GM18511 (cell line): ENCODE data around the gene SND1.

Experiments used
- ATAC-seq: cut with Tn5 transposase; IDR thresholded peaks from one replicate; pipeline ENCODE4 v1.9.1; 2021; ENCODE audit warnings: mild to moderate bottlenecking, moderate library complexity; ENCODE audit not compliant: unreplicated experiment

SND1 gene

DNA sequence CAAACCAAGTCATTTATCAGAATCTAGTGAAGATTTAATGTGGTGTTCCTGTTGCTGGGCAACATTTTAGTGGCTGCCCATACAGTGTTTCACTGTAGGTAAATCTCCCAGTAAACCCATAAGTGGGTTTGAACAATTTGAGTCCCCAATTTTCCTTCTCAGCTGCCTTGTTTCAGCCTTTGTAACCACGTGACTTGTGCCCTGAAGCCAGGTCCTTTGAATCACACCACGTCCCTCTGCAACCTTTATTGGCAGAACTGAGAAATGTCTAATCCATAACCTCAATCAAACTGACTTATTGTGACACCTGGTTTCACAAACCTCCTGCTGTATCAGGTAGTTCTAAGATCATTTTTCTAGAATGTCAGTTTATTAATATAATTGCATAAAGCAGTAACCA lies 30.1 kb downstream of the SND1 start:
- no peak for ATAC-seq

DNA sequence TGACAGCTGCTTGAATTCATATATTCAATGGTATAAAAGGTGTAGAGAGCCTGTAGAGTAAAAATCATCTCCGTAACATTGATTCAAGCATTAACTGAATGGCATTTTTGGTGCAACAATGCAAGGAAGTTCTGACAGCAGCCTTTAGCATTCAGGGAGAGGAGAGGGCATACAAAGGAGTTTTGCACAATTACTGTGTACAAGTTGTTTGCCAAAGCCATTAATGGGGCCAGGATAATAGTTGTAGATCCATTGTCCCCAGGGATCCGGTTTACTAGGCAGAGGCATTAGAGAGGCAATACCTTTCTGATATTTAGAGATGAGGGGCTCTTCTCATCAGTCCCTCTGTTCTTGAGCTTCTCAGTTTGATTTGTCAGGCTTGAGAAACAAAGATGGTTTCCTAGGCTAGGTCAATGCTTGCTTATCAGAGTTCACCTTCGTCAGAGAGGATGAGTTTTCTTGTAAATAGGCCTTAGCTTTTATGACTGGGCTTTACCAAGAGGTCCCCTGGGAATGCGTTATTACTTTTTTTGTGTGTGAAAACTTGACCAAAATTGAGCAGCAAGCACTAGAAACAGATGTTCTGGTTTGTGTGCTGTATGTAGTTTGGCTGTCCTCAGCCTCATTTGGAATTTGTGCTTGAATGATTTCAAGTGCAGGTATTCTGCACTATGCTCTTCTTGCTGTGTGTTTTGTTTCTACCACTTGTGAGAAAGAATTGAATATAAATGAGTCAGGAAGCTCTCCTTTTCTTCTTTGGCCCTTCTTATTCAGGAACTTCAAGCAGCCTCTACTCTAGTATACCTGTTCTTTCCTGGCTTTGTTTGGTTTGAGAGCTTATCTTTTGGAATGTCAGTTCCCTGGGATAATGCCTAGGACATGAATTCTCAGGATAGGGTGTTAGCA lies 32.0 kb downstream of the SND1 start:
- peak; percentile 78 for ATAC-seq

DNA sequence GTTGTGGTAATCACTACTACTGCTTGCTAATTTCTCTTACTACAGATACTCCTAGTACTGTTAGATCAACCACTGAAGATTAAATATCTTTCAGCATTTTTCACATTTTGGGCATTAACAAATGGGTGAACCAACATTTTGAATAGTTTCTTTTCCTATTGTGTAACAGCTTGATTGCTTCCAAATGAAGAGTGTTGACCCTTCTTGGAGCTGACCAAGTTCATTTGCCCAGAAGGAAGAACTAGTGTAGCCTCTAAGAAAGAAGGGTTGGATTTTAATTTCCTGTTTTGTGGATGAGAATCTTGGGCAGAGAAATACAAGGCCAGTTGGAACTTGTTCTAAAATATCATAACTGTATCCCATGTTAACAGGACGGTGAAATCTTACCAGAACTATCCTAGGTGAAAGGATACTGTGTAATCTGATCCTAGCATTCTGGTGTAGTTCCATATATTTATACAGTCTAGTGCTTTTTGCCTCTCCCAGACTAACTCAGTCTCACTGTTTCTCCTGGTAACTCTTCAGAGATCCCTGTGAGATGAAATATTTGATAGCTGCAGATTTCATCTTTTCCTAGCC lies 37.3 kb downstream of the SND1 start:
- ATAC-seq, result no peak

DNA sequence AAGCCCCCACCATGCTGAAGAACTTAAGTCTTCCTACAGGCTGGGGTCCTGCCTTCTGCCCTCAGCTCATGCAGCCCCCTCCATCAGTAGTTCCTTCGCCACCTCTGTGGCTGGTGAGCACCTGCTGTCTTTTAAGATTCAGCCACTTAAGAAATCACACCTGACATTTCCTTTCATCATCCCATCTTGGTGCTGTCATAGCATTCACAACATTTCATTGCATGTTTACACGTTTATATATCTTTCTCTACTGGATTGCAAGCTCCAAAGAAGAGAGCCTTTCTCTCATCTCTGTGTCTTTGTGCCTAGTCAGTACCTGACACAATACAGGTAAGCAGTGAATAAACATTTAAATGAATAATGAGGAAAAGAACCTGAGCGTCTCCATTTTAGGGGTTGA lies 38.3 kb downstream of the SND1 start:
- no peak for ATAC-seq

DNA sequence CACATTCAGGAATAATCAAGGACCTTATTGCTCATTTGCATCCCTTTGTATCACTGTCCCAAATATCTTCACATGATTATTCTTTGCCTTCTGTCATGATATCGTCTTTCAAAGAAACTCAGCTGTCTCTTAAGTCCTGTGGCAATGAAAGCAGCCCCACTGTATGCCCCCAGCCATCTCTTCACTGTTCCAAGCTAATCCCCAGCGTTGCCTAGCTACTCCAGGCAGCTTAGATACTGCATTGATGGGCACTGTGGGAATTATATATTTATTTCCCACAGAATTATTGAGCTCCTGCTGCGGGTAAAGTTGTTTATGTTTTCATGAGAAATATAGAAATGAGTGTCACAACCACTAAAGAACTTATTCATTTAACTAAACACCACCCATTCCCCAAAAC lies 38.8 kb downstream of the SND1 start:
- ATAC-seq, result no peak

DNA sequence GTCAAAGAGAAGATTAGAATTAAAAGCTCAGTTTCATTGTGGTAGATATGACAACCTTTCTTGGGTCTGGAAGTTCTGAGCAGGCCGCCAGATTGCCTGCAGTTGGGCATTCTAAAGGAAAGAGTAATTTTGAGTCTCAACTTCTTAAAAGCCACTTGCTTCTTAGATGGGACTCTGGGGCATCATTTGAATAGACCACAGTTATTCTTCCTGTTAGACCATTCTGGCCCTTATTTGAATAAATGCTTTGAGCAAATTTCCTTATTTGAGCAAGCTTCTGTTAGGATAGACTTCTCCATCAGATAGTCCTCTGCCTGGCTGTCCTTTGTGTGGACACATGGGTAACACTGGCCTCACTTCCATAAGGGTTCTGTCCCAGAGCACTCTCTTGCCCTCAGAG lies 40.2 kb downstream of the SND1 start:
- ATAC-seq, result no peak

DNA sequence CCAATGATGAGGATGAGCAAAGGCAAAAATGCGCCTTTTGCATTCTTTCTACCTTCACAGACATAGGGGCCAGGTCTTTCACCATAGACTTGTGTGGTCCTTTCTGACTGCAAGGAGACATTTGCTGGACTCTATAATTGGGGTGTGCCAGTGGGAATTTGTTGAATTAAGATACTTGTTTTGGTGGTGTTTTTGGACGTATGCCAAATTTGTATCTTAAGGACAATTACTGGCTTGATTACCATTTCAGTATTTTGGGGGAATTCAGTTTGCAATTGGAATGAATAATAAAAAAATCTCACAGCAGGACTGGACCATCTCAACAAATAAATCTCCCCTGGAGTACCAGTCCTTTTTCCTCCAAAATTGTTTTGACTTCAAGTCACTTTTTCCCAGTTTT lies 47.9 kb downstream of the SND1 start:
- ATAC-seq, result no peak

DNA sequence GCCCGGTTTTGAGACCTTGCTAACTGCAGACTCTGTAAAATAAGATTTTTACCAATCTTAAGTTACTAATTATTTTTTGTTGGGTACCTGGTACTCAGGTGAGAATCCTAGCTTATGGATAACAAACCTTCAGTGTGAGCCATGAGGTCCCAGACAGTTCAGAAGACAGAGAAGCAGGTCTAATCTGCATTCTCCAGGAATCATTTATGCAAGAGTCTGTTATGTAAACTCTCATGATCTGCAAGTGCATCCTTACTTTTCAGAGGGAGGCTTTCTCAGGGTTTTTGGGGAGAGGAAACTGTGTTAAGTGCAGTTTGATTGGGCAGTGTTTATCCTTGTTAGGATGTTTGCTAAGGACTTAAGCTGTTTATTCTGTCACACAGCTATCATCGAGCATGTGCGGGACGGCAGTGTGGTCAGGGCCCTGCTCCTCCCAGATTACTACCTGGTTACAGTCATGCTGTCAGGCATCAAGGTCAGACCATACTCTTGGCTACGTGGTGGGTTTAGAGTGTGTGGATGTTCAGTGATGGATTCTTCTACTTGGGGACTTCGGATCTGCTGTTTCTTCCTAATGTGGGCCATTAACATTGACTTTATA lies 50.2 kb downstream of the SND1 start:
- ATAC-seq, result no peak

DNA sequence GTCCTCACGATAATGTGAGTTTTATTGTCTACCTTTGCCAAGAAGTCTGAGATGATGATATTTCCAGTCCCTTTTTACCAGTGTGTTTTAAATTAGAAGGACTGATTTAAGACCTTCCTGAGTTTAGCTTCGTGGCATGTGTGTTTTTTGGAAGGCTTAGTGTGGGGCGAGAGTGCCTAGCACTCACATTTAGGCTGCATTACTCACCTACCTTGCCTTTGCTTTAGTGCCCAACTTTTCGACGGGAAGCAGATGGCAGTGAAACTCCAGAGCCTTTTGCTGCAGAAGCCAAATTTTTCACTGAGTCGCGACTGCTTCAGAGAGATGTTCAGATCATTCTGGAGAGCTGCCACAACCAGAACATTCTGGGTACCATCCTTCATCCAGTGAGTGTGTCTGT lies 50.9 kb downstream of the SND1 start:
- ATAC-seq, result no peak

DNA sequence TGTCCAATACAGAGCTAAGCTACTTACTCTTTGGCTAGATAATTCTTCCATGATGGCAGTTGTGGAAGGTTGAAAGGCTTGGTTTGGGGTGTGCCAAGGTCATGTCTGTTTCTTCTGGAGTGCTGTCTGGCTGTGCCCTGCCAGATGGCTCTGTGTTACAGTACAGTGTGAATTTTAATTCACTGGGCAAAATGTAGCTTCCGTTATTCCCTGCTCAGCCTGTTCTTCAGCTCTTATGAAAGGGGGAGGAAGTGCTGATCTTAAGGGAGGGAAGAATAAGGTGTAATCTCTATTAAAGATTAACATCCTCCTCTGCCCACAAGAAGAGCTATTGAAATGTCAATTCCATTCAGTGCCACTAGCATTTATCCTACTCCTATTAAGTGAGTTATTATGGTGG lies 52.2 kb downstream of the SND1 start:
- ATAC-seq, result no peak

DNA sequence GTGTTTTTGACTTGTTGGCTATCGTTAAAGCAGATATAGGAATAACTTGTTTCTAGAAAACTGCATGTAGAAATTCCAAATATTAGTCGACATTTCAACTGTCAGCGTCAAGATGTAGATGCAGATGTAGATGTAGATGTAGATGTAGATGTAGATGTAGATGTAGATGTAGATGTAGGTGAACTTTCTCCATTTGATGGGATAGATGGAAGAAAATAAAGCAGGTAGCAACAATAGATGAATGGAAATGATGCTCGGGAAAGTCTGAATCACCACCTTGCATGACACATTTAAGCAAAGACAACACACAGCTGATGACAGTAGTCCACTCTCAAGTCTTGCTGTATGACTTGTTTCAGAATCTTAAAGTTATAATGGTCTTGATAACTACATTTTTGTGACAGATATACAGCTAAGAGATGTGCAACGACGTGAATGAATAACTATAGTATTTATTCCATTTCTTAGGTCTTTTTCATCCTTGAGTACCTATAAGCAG lies 53.5 kb downstream of the SND1 start:
- ATAC-seq, result no peak

DNA sequence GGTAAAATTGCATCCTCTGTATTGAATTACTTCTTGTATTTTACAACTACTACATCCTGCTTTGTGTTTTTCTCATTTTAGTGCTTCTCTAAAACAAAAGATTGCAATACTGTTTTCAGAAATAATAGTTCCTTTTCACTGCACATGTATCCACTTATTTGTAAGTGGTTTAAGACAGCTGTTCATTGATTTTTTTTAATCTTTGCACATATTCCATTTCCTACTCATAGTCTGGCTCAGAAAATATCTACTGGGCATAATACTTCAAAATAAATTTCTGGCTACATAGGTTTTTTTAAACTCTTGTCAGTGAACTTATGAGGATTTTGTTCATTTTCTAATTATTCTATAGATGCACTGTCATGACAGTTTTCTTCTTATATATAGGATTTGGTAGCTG lies 54.8 kb downstream of the SND1 start:
- ATAC-seq, result no peak

DNA sequence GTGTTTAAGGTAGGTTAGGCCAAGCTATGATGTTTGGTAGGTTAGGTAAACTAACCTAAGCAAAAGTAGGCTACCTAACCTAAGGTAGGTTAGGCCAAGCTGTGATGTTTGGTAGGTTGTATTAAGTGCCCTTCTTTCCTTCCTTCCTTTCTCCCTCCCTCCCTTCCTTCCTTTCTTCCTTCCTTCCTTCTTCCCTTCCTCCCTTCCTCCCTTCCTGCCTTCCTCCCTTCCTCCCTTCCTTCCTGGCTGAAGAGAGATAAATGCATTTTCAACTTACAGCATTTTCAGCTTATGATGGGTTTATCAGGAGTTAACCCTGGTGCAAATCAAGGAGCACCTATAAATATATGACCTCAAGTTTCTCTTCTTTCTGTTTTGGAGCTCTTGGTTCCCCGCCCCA lies 56.2 kb downstream of the SND1 start:
- no peak for ATAC-seq

DNA sequence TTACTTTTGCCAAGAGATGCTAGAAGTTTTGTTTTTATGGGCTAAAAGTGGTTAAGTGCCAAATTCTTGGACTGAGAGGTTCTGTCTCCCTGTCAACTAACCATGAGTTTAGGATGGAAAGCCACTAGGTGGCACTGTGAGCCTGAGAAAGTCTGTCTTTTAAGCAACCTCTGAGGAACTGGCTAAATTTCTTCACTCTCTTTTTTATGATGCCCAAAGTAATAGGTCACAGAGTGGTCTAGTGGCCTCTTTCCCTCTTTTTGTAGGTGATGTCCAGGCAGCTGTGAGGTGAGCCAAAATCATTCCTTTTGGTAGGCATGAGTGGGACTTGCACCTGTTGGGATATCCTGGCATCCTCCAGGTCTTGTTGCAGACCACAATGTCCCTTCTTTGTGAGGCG lies 56.8 kb downstream of the SND1 start:
- ATAC-seq, result no peak

DNA sequence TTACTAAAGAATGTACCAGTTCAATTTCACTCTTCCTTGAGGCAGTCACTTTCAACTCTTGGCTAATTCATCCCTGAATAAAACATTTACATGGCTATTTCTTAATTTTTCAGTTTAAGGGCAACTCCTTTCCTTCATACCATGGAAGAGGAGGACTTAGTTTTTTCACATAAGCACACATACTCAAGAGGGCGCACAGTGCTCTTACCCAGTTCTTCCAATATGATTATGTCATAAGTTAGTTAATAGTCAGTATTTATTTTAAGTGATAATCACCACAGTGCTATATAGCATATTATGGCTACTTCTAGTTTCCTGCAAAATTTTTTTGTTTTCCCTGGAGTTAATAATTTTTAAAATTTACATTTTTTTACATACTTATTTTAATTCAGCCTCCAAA lies 58.6 kb downstream of the SND1 start:
- no peak for ATAC-seq

DNA sequence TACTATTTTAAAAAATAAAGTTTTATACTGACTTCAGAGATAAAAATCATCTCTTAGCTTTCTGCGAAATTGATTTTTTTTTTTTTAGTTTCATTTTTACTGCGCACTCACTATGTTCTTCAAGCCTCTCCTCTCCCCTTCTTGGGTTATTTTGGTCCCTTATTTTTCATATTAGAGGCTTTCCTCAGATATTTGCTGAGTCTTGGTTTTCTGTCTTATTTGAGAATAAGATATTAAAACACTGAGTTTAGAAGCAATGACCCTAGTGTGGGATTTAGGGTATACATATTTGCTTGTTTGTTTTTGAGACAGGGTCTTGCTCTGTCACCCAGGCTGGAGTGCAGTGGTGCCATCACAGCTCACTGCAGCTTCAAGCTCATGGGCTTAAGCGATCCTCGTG lies 59.9 kb downstream of the SND1 start:
- ATAC-seq, result no peak

DNA sequence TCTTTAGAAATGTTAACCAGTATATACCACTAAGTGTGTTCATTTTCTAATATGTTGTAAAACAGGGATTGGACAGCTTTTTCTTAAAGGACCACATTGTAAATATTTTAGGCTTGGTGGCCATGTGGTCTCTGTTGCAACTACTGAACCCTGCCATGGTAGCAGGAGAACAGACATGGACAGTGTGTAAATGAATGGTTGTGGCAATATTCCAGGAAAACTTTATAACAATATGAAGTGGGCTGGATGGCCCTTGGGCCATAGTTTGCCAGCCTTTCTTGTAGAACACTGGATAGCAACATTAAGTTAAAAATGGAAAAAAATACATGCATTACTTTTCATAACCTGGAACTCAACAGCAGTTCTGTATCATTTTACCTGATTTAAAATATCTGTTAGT lies 61.0 kb downstream of the SND1 start:
- no peak for ATAC-seq

DNA sequence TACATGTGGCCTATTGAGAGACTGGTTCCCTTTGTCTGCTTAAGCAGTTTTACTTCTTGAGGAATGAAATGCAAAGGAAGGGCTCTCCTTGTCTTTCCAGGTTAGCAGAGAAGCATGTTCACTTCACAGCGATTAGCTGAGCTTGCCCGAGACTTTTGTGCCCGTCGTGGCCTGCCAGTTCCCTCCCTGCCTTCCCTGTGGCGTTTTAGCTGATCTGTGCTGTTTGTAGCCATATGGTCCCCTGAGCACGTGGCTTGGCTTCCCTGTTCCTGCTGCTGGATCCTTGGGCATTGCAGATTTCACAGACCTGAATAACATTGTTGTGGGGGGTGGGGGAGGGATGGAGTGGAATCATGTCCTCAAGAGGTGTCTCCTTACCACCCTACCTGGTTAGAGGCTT lies 61.8 kb downstream of the SND1 start:
- no peak for ATAC-seq

DNA sequence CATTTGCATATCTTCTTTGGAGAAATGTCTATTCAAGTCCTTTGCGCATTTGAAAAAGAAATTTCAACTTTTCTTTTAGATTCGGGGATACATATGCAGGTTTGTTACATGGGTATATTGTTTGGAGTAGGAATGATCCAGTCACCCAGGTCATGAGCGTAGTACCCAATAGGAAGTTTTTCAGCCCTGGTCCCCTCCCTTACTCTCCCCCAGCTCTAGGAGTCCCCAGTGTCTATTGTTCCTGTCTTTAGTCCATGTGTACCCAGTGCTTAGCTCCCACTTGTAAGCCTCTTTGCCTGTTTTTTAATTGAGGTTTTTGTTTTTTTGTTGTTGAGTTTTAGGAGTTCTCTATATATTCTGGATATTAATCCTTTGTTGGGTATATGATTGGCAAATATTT lies 63.3 kb downstream of the SND1 start:
- no peak for ATAC-seq

DNA sequence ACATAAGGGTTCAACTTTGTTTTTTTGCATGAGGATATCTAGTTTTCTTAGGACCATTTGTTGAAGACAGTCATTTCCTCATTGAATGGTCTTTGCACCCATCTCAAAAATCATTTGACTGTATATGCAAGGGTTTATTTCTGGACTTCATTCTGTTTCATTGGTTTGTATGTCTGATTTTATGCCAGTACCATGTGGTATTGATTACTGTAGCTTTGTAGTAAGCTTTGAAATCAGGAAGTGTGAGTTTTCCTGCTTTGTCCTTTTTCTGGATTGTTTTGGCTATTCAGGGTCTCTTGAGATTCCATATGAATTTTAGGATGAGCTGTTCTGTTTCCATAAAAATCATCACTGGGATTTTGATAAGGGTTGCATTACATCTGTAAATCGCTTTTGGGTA lies 63.9 kb downstream of the SND1 start:
- no peak for ATAC-seq

DNA sequence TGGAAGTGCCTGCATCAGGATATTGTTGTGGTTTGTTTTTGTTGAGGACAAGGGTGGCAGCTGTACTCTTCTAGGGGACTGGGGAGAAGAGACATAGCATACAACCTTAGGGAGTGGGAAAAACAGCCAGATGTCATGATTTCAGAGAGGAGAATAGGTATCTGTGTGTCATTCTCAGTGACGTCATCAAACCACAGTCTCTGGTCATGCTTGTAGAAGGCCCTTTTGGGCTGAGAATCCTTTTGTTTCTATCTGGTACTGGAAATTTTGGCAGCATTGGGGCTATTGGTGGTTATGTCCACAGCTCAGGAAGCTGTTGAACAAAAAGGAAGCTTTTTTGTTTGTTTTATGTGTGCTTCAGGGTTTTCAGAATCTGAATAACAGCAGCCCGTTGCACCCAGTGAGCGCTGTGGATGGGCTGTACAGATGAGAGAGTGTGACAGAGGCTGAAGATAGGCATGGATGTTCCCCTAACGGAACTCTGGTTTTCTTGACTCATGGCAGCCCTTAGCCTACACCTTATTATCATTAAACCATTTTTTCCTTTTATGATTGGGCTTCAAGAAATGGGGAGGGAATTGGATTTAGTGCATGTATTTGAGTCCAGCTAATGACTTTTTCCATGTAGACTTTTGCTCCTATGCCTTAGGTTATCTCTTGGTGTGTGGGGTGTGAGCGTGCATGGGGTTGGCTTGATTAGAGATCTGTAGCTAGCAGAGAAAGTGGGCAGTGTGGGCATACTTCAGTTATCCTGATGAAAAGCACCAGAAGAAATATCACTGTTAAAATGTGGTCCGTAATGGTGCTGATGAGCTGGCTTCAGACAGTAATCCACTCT lies 65.7 kb downstream of the SND1 start:
- ATAC-seq, result peak; percentile 81
